SKM-1 treated with dmso at 0.1 percent for 144 hours (cell line): Measurements from ENCODE around the gene KMT2E.

ENCODE experiments used
- DNase-seq: peaks from one replicate; lab custom pipeline; 2025; ENCODE audit not compliant: unreplicated experiment; lab: John Stamatoyannopoulos, UW

The KMT2E gene

GRCh38 chr7:105067691-105068090 is 53.7 kb downstream of the KMT2E start:
- no peak for DNase-seq

GRCh38 chr7:105068886-105069285 is 54.9 kb downstream of the KMT2E start:
- no peak for DNase-seq

- DNase-seq = no peak
Measured at GRCh38 chr7:105073143-105073542, 59.1 kb downstream of the KMT2E start.

- no peak for DNase-seq
Measured at GRCh38 chr7:105079348-105079747, 65.3 kb downstream of the KMT2E start.

- DNase-seq = no peak
Measured at GRCh38 chr7:105084581-105084980, 70.6 kb downstream of the KMT2E start.

GRCh38 chr7:105086850-105087249 is 72.8 kb downstream of the KMT2E start:
- DNase-seq = no peak

- DNase-seq = no peak
Measured at GRCh38 chr7:105087981-105088380, 74.0 kb downstream of the KMT2E start.

- no peak for DNase-seq
Measured at GRCh38 chr7:105088456-105088855, 74.5 kb downstream of the KMT2E start.

- no peak for DNase-seq
Measured at GRCh38 chr7:105094966-105095365, 81.0 kb downstream of the KMT2E start.

- no peak for DNase-seq
Measured at GRCh38 chr7:105096306-105096705, 82.3 kb downstream of the KMT2E start.

GRCh38 chr7:105097619-105098018 is 83.6 kb downstream of the KMT2E start:
- DNase-seq = no peak

- no peak for DNase-seq
Measured at GRCh38 chr7:105098863-105099515, 85.0 kb downstream of the KMT2E start.

- DNase-seq = no peak
Measured at GRCh38 chr7:105101864-105102263, 87.9 kb downstream of the KMT2E start.

- no peak for DNase-seq
Measured at GRCh38 chr7:105102557-105103352, 88.8 kb downstream of the KMT2E start.

GRCh38 chr7:105105579-105105978 is 91.6 kb downstream of the KMT2E start:
- DNase-seq = no peak

GRCh38 chr7:105106473-105106872 is 92.5 kb downstream of the KMT2E start:
- no peak for DNase-seq

- DNase-seq = no peak
Measured at GRCh38 chr7:105107458-105107857, 93.5 kb downstream of the KMT2E start.

- DNase-seq = no peak
Measured at GRCh38 chr7:105112440-105113418, 98.7 kb downstream of the KMT2E start.

- no peak for DNase-seq
Measured at GRCh38 chr7:105118612-105119600, 104.9 kb downstream of the KMT2E start.

GRCh38 chr7:105122619-105123018 is 108.6 kb downstream of the KMT2E start:
- no peak for DNase-seq
